Measurements from ENCODE around the gene DAB2IP.
"Not testable (repeated sequence)": the region's sequence is repeated elsewhere in the genome, so short reads cannot be mapped to it uniquely, and the experiment has no call there.

DAB2IP gene

GRCh38 chr9:121780177-121781040 is 129.0 kb downstream of the DAB2IP start:
- no peak for DNase-seq

DNA sequence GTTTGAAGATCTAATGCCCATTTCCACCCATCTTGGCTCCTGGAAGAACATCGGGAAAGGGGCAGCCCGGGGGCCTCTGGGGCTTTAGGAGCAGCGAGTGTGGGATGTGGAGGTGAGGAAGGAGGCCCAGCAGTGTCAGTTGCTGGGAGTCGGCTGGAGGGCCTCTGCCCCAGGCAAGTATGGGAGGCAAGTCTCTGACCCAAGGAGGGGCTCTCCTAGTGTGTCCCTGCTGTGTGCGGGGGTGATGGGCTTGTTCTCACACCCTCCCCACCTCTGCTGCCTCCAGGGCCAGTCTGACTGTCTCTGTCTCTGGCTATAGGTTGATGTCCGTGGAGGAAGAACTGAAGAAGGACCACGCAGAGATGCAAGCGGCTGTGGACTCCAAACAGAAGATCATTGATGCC is 129.7 kb downstream of the DAB2IP start:
- no peak for DNase-seq

DNA sequence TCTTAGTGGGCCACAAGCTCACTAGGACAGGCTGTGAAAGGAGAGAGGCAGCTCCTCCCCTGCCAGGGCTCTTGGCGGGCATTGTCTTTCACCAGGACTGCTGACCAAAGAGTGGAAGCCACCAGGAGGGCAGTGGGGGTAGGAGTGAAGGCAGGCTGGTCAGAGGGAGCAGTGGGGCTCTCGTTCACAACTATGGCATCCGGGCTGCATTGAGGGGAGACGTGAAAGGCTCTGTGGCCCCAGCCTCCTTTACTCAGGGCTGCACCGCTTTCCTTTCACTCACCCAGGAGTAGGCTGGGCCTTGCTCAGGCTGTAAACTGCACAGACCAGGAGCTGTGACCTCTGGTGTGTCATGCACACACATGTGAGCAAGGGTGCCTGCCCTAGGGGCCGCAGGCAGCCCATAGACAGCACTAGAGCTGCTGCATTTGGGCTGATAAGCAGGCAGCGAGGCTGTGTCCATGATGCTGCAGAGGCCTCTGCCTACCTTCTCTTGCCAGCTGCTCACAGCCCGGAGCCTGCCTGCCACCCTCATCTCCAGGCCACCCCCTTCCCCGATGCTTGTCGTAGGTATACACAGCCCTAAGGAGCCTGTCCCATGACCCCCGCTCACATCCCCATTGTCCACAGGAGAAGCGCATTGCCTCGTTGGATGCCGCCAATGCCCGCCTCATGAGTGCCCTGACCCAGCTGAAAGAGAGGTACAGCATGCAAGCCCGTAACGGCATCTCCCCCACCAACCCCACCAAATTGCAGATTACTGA is 130.4 kb downstream of the DAB2IP start:
- DNase-seq: no peak

GRCh38 chr9:121782514-121783110 is 131.2 kb downstream of the DAB2IP start:
- no peak for DNase-seq

GRCh38 chr9:121783111-121783510 is 131.7 kb downstream of the DAB2IP start:
- no peak for DNase-seq

- DNase-seq: no peak
These were observed 132.4 kb downstream of the DAB2IP start for GRCh38 chr9:121783521-121784507.

DNA sequence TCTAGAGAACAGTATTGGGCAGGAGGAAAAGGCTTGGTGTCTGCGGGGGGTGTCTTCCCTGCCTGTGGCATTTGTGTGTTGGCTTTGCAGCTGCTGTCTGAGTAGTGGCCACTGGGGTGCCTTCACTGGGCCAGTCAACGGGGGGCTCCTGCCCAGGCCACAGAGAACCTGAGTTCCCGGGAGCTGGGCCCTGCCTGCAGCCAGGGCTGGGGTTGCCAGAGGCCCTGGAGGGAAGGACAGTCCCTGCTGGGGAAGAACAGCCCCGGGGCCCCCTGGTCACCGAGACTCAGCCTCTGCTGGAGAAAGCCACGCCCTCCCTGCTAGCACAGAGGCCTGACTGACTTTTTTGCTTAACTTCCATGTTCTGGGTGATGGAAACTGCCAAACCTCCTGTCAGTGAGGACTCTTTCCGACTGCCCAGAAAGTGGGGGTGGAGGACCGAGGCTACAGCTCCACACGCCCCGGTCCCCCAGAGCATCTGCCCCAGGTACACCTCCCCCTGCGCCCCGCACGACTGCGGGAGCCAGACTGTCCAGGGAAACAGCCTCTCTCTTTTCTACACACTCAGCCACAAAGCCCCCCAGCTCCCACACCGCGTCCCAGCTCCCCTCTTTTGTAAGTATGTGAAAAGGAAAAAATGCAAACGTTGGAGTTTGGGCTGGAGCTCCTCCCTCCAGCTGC is 133.4 kb downstream of the DAB2IP start:
- DNase-seq: no peak

- no peak for DNase-seq
These were observed 134.5 kb downstream of the DAB2IP start for GRCh38 chr9:121785673-121786542.

GRCh38 chr9:121786543-121786948 is 135.1 kb downstream of the DAB2IP start:
- no peak for DNase-seq

GRCh38 chr9:121786998-121787422 is 135.6 kb downstream of the DAB2IP start:
- DNase-seq: no peak

DNA sequence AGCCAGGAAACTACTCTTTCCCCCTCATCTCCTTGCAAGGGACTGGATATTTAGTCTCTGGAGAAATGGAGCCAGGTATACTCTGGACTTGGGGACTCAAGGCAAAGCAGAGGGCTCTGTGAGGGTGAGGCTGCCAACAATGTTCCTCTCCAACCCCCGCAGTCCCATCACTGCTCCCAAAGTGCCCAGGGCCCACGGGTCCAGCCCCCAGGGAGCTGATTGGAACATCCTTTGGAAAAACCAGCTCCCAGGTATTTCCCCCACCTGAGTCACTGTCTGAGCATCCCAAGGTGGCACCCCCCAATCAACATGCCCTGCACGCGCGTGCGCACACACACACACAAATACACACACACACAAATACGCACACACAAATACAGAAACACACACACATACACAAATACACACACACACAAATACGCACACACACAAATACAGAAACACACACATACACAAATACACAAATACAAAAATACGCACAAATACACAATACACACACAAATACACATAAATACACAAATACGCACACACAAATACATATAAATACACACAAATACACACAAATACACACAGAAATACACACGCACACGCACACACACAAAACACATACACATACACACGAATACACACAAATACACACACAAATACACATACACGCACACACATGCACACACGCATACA is 137.4 kb downstream of the DAB2IP start:
- no peak for DNase-seq

DNA sequence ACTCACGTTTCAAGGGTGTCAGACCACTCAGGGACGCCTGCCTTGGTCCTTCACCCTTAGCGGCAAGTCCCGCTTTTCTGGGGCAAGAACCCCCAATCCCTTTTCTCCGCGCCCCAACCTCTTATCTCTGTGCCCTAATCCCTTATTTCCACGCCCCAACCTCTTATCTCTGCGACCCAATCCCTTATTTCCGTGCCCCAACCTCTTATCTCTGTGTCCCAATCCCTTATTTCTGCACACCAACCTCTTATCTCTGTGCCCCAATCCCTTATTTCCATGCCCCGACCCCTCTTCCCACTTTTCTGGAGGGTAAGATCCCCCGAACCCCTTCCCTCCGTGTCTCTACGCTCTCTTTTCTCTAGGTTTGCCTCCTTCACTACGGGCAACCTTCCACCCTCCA is 139.4 kb downstream of the DAB2IP start:
- no peak for DNase-seq

DNA sequence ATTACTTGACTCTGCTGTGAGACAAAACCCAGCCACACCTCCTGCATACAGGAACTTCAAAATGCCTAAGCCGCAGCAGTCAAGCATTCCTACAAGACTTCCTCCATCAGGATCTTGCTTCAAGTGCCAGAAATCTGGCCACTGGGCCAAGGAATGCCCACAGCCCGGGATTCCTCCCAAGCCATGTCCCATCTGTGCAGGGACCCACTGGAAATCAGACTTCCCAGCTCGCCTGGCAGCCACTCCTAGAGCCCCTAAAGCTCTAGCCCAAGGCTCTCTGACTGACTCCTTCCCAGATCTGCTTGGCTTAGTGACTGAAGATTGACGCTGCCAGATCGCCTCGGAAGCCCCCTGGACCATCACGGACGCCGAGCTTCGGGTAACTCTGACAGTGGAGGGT is 141.0 kb downstream of the DAB2IP start:
- not testable (repeated sequence) for DNase-seq

GRCh38 chr9:121794334-121794733 is 142.9 kb downstream of the DAB2IP start:
- not testable (repeated sequence) for DNase-seq

GRCh38 chr9:121797081-121797480 is 145.6 kb downstream of the DAB2IP start:
- no peak for DNase-seq

DNA sequence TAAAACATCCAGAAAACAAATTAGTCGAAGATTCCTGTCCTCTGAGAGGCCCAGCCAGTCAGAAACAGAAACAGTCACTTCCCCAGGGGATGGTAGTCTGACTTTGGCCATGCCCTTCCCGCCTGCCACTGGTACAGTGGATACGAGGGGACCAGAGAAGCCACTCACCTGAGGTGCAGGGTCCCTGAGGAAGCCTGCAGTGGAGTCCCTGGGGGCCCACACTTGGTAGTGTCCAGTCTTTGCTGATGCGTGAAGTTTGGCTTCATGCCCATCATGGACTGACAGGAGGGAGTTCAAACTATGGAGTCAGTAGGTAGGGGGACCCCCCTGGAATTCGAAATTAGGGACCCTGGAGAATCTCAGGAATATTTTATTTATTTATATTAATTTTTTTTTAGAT is 147.5 kb downstream of the DAB2IP start:
- no peak for DNase-seq

DNA sequence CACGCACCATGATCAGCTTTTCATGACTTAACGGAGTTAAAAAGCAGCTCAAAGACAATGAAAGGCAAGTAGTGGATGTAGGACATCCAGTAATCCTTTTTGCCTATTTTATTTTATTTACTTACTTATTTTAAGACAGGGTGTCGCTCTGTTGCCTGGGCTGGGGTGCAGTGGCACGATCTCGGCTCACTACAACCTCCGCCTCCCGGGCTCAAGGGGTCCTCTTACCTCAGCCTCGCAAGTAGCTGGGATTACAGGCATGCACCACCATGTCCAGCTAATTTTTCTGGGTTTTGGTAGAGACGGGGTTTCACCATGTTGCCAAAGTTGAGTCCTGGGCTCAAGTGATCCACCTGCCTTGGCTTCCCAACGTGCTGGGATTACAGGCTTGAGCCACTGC is 148.9 kb downstream of the DAB2IP start:
- no peak for DNase-seq

GRCh38 chr9:121801579-121801978 is 150.1 kb downstream of the DAB2IP start:
- DNase-seq: no peak

DNA sequence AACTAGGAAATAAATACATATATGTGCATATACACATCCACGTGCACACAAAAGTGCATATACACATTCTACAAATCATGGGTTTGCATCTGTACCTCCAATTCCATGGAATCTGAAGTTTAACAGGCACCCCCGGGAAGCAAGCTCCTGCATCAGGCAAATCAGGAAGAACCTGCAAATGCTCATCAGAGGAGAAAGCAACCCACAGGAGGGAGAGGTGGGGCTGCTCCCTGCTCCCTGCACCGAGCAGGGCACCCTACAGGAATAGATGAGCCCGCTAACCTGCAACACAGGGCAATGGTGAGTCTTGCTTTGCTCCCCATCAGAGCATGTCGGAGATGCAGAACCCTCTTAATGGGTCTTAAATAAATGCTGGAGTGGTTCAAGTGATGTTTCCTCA is 151.3 kb downstream of the DAB2IP start:
- no peak for DNase-seq

Data from cortex of kidney (tissue), 1 donor.